Right atrium auricular region (tissue), 2 donors: ENCODE results near the gene RBP5. TPM values are rescaled to one million over a fixed set of nuclear protein-coding genes. Genes with fewer than 3 reads are reported as not detected.

ENCODE experiments used
- DNase-seq: peaks from one replicate; pipeline ENCODE4 v3.0.0-alpha.2; 2019; ENCODE audit warnings: low spot score
- H3K27ac ChIP-seq, 2 donors: fragments of 200-600 bp; sonication (generic); 1 replicate in 1 of 2; 2 replicates in 1 of 2; pipeline ENCODE4 v1.5.1; 2016 to 2019
- H3K27me3 ChIP-seq, 2 donors: fragments of 200-600 bp; sonication (generic); one replicate each; pipeline versions ENCODE4 v1.5.1 to v1.6.0; 2017 to 2019
- H3K36me3 ChIP-seq: fragments of 200-600 bp; sonication (generic); one replicate; pipeline ENCODE4 v1.5.1; 2016
- H3K4me1 ChIP-seq, 2 donors: fragments of 200-600 bp; sonication (generic); one replicate each; pipeline versions ENCODE4 v1.5.1 to v1.6.0; 2017 to 2019
- H3K4me3 ChIP-seq, 2 donors: fragments of 200-600 bp; sonication (generic); 1 replicate in 1 of 2; 2 replicates in 1 of 2; pipeline ENCODE4 v1.5.1; 2017 to 2019; ENCODE audit warnings: mild to moderate bottlenecking in 1 of 2, moderate library complexity in 1 of 2
- H3K9me3 ChIP-seq, 2 donors: fragments of 200-600 bp; sonication (generic); one replicate each; pipeline ENCODE4 v1.5.1; 2019
- total RNA-seq, 2 donors: library from RNA; depleted of rRNA; stranded (reverse); fragments of >200 nt; gene quantifications; one replicate each; pipeline ENCODE4 v1.1.0, GENCODE V29; 2016
- TF ChIP-seq, protein P1 (sequence below), 2 donors: fragments of 200-600 bp; sonication (generic); IDR thresholded peaks; one replicate each; pipeline ENCODE4 v1.5.1; 2019; ENCODE audit warnings: antibody characterized with exemption in 2 of 2

Gene RBP5
- total RNA-seq, 2 donors from 2014 or later = not detected

DNA sequence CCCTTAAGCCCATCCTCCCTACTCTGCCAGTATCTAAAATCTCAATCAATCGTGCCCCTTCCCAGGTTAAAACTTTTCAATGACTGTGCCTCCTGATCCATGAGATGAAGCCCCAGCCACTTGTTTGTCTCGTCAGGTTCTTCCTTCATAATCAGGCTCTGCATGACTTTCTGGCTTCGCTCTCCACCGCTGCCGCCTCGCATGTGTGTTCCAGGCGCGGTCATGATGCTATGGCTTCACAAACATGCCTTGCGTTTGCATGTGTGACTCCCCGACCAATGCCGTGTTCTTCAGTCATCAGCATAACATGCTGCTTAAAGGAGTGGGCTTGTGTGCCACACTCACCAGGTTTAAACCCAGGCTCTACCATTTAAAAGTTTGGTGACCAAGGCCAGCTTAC is 14.7 kb downstream of the RBP5 start:
- Histone ChIP-seq H3K27me3 (no peaks in the 10 kb centered on the region), H3K9me3 (no peaks in the 10 kb centered on the region), H3K27ac (no peak overlapping the region), H3K4me1 (peaks cover 0 to 14% of the 10 kb centered on the region in 2 donors), H3K36me3 (no peaks in the 10 kb centered on the region), H3K4me3 (no peak overlapping the region)
- TF ChIP-seq, protein P1, sequence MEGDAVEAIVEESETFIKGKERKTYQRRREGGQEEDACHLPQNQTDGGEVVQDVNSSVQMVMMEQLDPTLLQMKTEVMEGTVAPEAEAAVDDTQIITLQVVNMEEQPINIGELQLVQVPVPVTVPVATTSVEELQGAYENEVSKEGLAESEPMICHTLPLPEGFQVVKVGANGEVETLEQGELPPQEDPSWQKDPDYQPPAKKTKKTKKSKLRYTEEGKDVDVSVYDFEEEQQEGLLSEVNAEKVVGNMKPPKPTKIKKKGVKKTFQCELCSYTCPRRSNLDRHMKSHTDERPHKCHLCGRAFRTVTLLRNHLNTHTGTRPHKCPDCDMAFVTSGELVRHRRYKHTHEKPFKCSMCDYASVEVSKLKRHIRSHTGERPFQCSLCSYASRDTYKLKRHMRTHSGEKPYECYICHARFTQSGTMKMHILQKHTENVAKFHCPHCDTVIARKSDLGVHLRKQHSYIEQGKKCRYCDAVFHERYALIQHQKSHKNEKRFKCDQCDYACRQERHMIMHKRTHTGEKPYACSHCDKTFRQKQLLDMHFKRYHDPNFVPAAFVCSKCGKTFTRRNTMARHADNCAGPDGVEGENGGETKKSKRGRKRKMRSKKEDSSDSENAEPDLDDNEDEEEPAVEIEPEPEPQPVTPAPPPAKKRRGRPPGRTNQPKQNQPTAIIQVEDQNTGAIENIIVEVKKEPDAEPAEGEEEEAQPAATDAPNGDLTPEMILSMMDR (IDR thresholded peaks at IDR 0.05) = no peak
- no peak for DNase-seq

DNA sequence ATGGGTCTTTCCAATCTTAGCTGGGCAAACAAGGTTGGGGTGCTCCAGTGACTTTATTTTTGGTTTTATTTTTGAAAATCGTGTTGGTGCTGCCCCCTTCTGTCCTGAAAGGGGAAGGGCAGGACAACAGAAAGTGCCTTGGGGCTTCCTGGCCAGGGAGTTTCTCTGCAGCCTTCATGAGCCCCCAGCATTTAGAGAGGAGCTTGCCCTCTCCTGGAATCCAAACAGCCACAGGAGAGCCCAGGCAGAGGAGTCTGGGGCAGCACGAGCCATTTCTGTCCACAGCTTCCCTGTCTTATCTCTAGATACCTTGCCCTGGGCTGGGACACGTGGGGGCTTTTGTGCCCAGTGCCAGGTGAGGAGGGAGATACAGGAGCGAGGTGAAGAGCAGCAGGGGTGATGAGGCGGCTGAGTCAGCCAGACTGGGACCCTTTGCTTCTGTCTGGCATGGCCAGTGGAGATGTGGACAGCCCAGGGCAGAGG is 15.3 kb downstream of the RBP5 start:
- DNase-seq = no peak
- H3K4me1 ChIP-seq = peaks cover 0 to 14% of the 10 kb centered on the region in 2 donors

DNA sequence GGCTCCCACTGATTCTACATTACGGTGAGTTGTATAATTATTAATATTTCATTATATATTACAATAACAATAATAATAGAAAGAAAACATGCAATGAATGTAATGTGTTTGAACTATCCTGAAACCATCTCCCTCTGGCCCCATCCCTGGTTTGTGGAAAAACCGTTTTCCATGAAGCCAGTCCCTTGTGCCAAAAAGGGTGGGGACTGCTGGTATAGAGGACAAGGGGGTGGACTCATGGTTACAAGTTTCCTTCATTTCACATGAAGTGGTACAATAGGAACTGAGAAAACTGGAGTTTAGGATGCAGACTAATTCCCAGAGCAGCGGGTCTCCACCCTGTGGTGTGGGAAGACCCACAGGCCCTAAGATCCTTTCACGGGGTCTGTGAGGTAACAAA is 16.6 kb downstream of the RBP5 start:
- Histone ChIP-seq H3K27me3 (no peaks in the 10 kb centered on the region), H3K36me3 (no peaks in the 10 kb centered on the region), H3K9me3 (no peaks in the 10 kb centered on the region), H3K4me1 (peaks cover 0 to 24% of the 10 kb centered on the region in 2 donors), H3K4me3 (no peak overlapping the region), H3K27ac (no peak overlapping the region)
- DNase-seq = no peak
- TF ChIP-seq, protein P1 (IDR thresholded peaks at IDR 0.05) = no peak

More for the DNA sequence above, 15.3 kb downstream of the RBP5 start:
- TF ChIP-seq, protein P1 (IDR thresholded peaks at IDR 0.05) = peak; percentile 79 to 90
- H3K27me3 ChIP-seq = no peaks in the 10 kb centered on the region
- no peak overlapping the region for H3K4me3 ChIP-seq
- H3K9me3 ChIP-seq = no peaks in the 10 kb centered on the region
- no peak overlapping the region for H3K27ac ChIP-seq
- no peaks in the 10 kb centered on the region for H3K36me3 ChIP-seq

DNA sequence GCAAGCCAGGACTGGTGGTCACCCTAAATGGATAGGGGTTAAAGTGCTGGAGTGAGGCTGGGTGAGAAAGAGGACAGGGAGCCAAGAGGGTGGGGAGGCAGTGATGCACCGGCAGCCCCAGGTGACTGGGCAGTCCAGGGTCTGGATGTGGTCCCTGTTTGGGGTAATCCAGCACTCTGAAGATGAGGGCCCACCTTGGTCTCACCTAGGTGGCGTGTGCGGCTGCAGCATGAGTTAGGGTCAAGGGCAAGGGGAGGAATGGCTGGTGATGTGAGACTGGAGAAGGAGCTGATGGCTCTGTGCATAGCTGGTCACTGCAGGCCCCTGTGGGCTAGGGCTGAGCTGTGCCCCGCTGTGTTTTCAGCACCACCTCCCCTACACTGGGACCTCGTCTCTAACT is 18.0 kb downstream of the RBP5 start:
- TF ChIP-seq, protein P1 (IDR thresholded peaks at IDR 0.05) = no peak
- Histone ChIP-seq H3K36me3 (peaks cover 8% of the 10 kb centered on the region), H3K4me1 (peaks cover 0 to 24% of the 10 kb centered on the region in 2 donors), H3K27ac (no peak overlapping the region), H3K9me3 (peaks cover 3 to 9% of the 10 kb centered on the region in 2 donors), H3K4me3 (no peak overlapping the region), H3K27me3 (no peaks in the 10 kb centered on the region)
- DNase-seq = no peak

DNA sequence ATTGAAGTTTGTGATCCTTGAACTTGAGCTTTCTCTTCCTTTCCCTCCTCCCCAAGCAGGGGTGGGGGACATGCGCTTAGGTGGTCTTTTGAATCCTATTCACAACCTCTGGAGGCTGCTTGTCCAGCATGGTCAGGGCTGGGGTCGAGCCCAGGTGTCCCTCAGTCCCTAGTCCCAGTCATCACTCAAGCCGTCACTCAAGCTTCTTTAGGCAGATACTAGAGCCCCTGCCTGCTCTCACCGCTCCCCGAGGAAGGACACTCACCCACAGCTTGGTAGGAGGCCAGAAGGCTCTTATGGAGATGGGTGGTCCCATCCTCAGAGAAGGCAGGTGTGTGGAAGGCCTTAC is 19.1 kb downstream of the RBP5 start:
- no peak for DNase-seq

More for the DNA sequence above, 19.1 kb downstream of the RBP5 start:
- Histone ChIP-seq H3K27ac (peak overlapping the region; percentile 81 to 84), H3K4me3 (peak overlapping the region; percentile 44 to 50), H3K27me3 (no peaks in the 10 kb centered on the region), H3K9me3 (peaks cover 3 to 10% of the 10 kb centered on the region in 2 donors), H3K4me1 (peaks cover 0 to 24% of the 10 kb centered on the region in 2 donors), H3K36me3 (peaks cover 8% of the 10 kb centered on the region)
- TF ChIP-seq, protein P1 (IDR thresholded peaks at IDR 0.05) = no peak
